Measurements from ENCODE around the gene LRRK2.
"Not testable (repeated sequence)": the region's sequence is repeated elsewhere in the genome, so short reads cannot be mapped to it uniquely, and the experiment has no call there.

LRRK2 gene

GRCh38 chr12:40241741-40242140 lies 16.9 kb downstream of the LRRK2 start:
- H3K36me3 ChIP-seq (ENCODE audit: insufficient read depth, low read length), result no peaks in the 10 kb centered on the region
- no peaks in the 10 kb centered on the region for H3K9me3 ChIP-seq (ENCODE audit: insufficient read depth, low read length, severe bottlenecking)
- DNase-seq (no peak), ATAC-seq (ENCODE audit: insufficient read depth, low read depth) (no peak)
- no peaks in the 10 kb centered on the region for H3K4me1 ChIP-seq (ENCODE audit: insufficient read depth, low read length)
- H3K79me2 ChIP-seq (ENCODE audit: insufficient read depth, low read length), result no peaks in the 10 kb centered on the region
- no peaks in the 10 kb centered on the region for H4K20me1 ChIP-seq (ENCODE audit: insufficient read depth, low read length)
- H3K27ac ChIP-seq (ENCODE audit: low read length), result no peak overlapping the region
- no peak overlapping the region for H3K4me3 ChIP-seq (ENCODE audit: low read depth in 1 of 2, low read length in 2 of 2)
- no peaks in the 10 kb centered on the region for H3K27me3 ChIP-seq (ENCODE audit: insufficient read depth, low read length, poor library complexity)
- no peak overlapping the region for H3K9ac ChIP-seq (ENCODE audit: low read depth, low read length)
- H2AFZ ChIP-seq (ENCODE audit: low read depth, low read length), result no peak overlapping the region
- no peak overlapping the region for H3K4me2 ChIP-seq (ENCODE audit: insufficient read depth, low read length)
- no peak for TF ChIP-seq EZH2 (IDR thresholded peaks at IDR 0.05; ENCODE audit: borderline replicate concordance, low read depth, low read length, severe bottlenecking)
- no peak for TF ChIP-seq CTCF (IDR thresholded peaks at IDR 0.05; ENCODE audit: borderline replicate concordance, extremely low read depth, low read length, poor library complexity, severe bottlenecking)

- not testable (repeated sequence) for DNase-seq; H4K20me1 ChIP-seq (ENCODE audit: insufficient read depth, low read length); H2AFZ ChIP-seq (ENCODE audit: low read depth, low read length); ATAC-seq (ENCODE audit: insufficient read depth, low read depth); H3K27ac ChIP-seq (ENCODE audit: low read length); H3K4me1 ChIP-seq (ENCODE audit: insufficient read depth, low read length); H3K9me3 ChIP-seq (ENCODE audit: insufficient read depth, low read length, severe bottlenecking); H3K9ac ChIP-seq (ENCODE audit: low read depth, low read length); H3K4me3 ChIP-seq (ENCODE audit: low read depth in 1 of 2, low read length in 2 of 2); H3K27me3 ChIP-seq (ENCODE audit: insufficient read depth, low read length, poor library complexity); H3K79me2 ChIP-seq (ENCODE audit: insufficient read depth, low read length); H3K36me3 ChIP-seq (ENCODE audit: insufficient read depth, low read length); H3K4me2 ChIP-seq (ENCODE audit: insufficient read depth, low read length)
Observed at GRCh38 chr12:40244526-40245156, 19.8 kb downstream of the LRRK2 start.

GRCh38 chr12:40248034-40248433 lies 23.2 kb downstream of the LRRK2 start:
- DNase-seq (no peak), ATAC-seq (ENCODE audit: insufficient read depth, low read depth) (no peak)
- H2AFZ ChIP-seq (ENCODE audit: low read depth, low read length), result no peak overlapping the region
- no peak overlapping the region for H3K27ac ChIP-seq (ENCODE audit: low read length)
- H3K4me1 ChIP-seq (ENCODE audit: insufficient read depth, low read length), result no peaks in the 10 kb centered on the region
- H3K9ac ChIP-seq (ENCODE audit: low read depth, low read length), result no peak overlapping the region
- no peaks in the 10 kb centered on the region for H3K36me3 ChIP-seq (ENCODE audit: insufficient read depth, low read length)
- no peaks in the 10 kb centered on the region for H3K79me2 ChIP-seq (ENCODE audit: insufficient read depth, low read length)
- no peaks in the 10 kb centered on the region for H4K20me1 ChIP-seq (ENCODE audit: insufficient read depth, low read length)
- H3K9me3 ChIP-seq (ENCODE audit: insufficient read depth, low read length, severe bottlenecking), result no peaks in the 10 kb centered on the region
- no peak overlapping the region for H3K4me2 ChIP-seq (ENCODE audit: insufficient read depth, low read length)
- no peak overlapping the region for H3K4me3 ChIP-seq (ENCODE audit: low read depth in 1 of 2, low read length in 2 of 2)
- no peaks in the 10 kb centered on the region for H3K27me3 ChIP-seq (ENCODE audit: insufficient read depth, low read length, poor library complexity)
- TF ChIP-seq EZH2 (IDR thresholded peaks at IDR 0.05; ENCODE audit: borderline replicate concordance, low read depth, low read length, severe bottlenecking), result no peak
- no peak for TF ChIP-seq CTCF (IDR thresholded peaks at IDR 0.05; ENCODE audit: borderline replicate concordance, extremely low read depth, low read length, poor library complexity, severe bottlenecking)

- Histone ChIP-seq H2AFZ (ENCODE audit: low read depth, low read length) (no peak overlapping the region), H3K9ac (ENCODE audit: low read depth, low read length) (no peak overlapping the region), H3K4me2 (ENCODE audit: insufficient read depth, low read length) (no peak overlapping the region), H3K9me3 (ENCODE audit: insufficient read depth, low read length, severe bottlenecking) (no peaks in the 10 kb centered on the region), H3K4me3 (ENCODE audit: low read depth in 1 of 2, low read length in 2 of 2) (no peak overlapping the region), H3K4me1 (ENCODE audit: insufficient read depth, low read length) (no peaks in the 10 kb centered on the region), H4K20me1 (ENCODE audit: insufficient read depth, low read length) (no peaks in the 10 kb centered on the region), H3K36me3 (ENCODE audit: insufficient read depth, low read length) (no peaks in the 10 kb centered on the region), H3K27me3 (ENCODE audit: insufficient read depth, low read length, poor library complexity) (no peaks in the 10 kb centered on the region), H3K79me2 (ENCODE audit: insufficient read depth, low read length) (no peaks in the 10 kb centered on the region), H3K27ac (ENCODE audit: low read length) (no peak overlapping the region)
- no peak for ATAC-seq (ENCODE audit: insufficient read depth, low read depth)
- TF ChIP-seq CTCF (IDR thresholded peaks at IDR 0.05; ENCODE audit: borderline replicate concordance, extremely low read depth, low read length, poor library complexity, severe bottlenecking), result no peak
- TF ChIP-seq EZH2 (IDR thresholded peaks at IDR 0.05; ENCODE audit: borderline replicate concordance, low read depth, low read length, severe bottlenecking), result no peak
- DNase-seq, result no peak
Observed at GRCh38 chr12:40248585-40249297, 23.9 kb downstream of the LRRK2 start.

- not testable (repeated sequence) for H3K79me2 ChIP-seq (ENCODE audit: insufficient read depth, low read length)
Observed at GRCh38 chr12:40250652-40251051, 25.9 kb downstream of the LRRK2 start.

More at GRCh38 chr12:40250652-40251051, 25.9 kb downstream of the LRRK2 start:
- not testable (repeated sequence) for H3K4me2 ChIP-seq (ENCODE audit: insufficient read depth, low read length); DNase-seq; H3K4me1 ChIP-seq (ENCODE audit: insufficient read depth, low read length); H3K4me3 ChIP-seq (ENCODE audit: low read depth in 1 of 2, low read length in 2 of 2); H2AFZ ChIP-seq (ENCODE audit: low read depth, low read length); H3K9ac ChIP-seq (ENCODE audit: low read depth, low read length); H3K36me3 ChIP-seq (ENCODE audit: insufficient read depth, low read length); H4K20me1 ChIP-seq (ENCODE audit: insufficient read depth, low read length); ATAC-seq (ENCODE audit: insufficient read depth, low read depth); H3K9me3 ChIP-seq (ENCODE audit: insufficient read depth, low read length, severe bottlenecking); H3K27ac ChIP-seq (ENCODE audit: low read length); H3K27me3 ChIP-seq (ENCODE audit: insufficient read depth, low read length, poor library complexity)
